ENCODE results near the gene NDUFA9. TPM values are rescaled to one million over a fixed set of nuclear protein-coding genes. Genes with fewer than 3 reads are reported as not detected.

The NDUFA9 gene
- total RNA-seq, 1 donor from 2014 or later: 69.9 TPM

Other genes starting within 250 kb of the NDUFA9 start
- gene FGF6, start 203.3 kb upstream of the NDUFA9 start, total RNA-seq: not detected
- 1.1 TPM for gene RAD51AP1, start 110.2 kb upstream of the NDUFA9 start, total RNA-seq
- 29.1 TPM for gene DYRK4, start 86.9 kb upstream of the NDUFA9 start, total RNA-seq
- gene AKAP3, start 63 bp upstream of the NDUFA9 start, total RNA-seq: 1.0 TPM
- 0.43 TPM for gene GALNT8, start 71.3 kb downstream of the NDUFA9 start, total RNA-seq

Data from mucosa of gallbladder (tissue), 1 donor.